Measurements from ENCODE around the gene ATOH1. TPM values are rescaled to one million over a fixed set of nuclear protein-coding genes. Genes with fewer than 3 reads are reported as not detected.

The ATOH1 gene
- total RNA-seq, 1 donor from 2014 or later = not detected

DNA sequence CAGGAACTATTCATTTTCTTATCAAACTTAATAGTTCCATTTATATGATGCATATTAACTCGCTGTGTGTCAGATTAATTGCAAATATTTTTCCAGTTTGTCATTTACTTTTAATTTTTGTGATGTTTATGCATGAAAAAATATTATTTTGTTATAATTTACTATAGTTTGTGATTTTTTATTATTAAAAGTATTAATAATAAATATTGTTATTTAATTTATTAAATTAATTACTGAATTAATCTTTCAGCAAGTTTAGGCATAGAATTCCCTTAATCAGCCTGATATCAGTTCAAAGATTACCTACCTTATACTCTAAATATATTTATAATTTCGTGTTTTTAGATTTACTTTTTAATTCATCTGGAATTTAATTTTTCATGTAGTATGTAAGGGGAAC is 15.5 kb upstream of the ATOH1 start:
- Mint-ChIP-seq H3K4me1 (peaks cover 5% of the 10 kb centered on the region), H3K27me3 (ENCODE audit: low read depth) (peaks cover 75% of the 10 kb centered on the region), H3K36me3 (no peaks in the 10 kb centered on the region), H3K9me3 (no peaks in the 10 kb centered on the region), H3K4me3 (no peak overlapping the region), H3K27ac (no peak overlapping the region)
- TF ChIP-seq, protein P1, sequence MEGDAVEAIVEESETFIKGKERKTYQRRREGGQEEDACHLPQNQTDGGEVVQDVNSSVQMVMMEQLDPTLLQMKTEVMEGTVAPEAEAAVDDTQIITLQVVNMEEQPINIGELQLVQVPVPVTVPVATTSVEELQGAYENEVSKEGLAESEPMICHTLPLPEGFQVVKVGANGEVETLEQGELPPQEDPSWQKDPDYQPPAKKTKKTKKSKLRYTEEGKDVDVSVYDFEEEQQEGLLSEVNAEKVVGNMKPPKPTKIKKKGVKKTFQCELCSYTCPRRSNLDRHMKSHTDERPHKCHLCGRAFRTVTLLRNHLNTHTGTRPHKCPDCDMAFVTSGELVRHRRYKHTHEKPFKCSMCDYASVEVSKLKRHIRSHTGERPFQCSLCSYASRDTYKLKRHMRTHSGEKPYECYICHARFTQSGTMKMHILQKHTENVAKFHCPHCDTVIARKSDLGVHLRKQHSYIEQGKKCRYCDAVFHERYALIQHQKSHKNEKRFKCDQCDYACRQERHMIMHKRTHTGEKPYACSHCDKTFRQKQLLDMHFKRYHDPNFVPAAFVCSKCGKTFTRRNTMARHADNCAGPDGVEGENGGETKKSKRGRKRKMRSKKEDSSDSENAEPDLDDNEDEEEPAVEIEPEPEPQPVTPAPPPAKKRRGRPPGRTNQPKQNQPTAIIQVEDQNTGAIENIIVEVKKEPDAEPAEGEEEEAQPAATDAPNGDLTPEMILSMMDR (IDR thresholded peaks at IDR 0.05; ENCODE audit: unreplicated experiment) = no peak
- no peak for DNase-seq (ENCODE audit: low spot score in 2 of 2, unreplicated experiment in 2 of 2)

DNA sequence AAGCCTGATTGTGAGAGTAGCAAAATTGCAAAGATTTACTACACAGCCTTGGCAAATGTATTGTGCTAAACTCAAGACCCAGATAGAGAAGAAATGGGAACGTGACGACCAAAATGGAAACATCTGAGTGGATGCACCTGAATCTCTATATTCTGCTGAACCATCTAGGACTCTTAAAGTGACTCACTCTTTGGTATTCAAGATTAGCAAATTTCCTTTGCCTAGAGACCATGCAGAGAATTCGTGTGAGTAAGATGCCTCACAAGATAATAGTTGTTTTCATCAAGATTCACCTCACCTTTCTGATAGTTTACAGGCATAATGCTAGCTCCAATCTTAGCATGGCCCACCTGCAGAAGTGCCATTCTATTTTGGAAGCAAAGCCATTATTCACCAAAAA is 14.4 kb upstream of the ATOH1 start:
- H3K9me3 Mint-ChIP-seq = no peaks in the 10 kb centered on the region
- H3K4me1 Mint-ChIP-seq = peaks cover 5% of the 10 kb centered on the region
- TF ChIP-seq, protein P1 (IDR thresholded peaks at IDR 0.05; ENCODE audit: unreplicated experiment) = no peak
- DNase-seq (ENCODE audit: low spot score in 2 of 2, unreplicated experiment in 2 of 2) = no peak
- H3K36me3 Mint-ChIP-seq = no peaks in the 10 kb centered on the region
- H3K4me3 Mint-ChIP-seq = no peak overlapping the region
- no peak overlapping the region for H3K27ac Mint-ChIP-seq
- peaks cover 75% of the 10 kb centered on the region for H3K27me3 Mint-ChIP-seq (ENCODE audit: low read depth)

DNA sequence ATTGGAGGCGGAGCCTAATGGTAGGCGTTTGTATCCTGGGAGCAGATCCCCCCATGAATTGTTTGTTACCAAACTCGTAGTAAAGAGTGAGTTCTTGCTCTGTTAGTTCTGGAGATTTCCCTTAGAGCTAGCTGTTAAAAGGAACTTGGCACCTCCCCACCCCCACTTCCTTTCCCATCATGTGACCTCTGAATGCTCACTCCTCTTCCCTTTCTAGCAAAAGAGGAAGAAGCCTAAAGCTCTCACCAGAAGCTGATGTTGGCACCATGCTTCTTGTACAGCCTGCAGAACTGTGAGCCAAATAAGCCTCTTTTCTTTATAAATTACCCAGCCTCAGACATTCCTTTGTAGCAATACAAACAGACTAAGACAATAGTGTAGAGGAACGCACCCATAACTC is 13.8 kb upstream of the ATOH1 start:
- Mint-ChIP-seq H3K9me3 (no peaks in the 10 kb centered on the region), H3K4me3 (no peak overlapping the region), H3K27ac (no peak overlapping the region), H3K27me3 (ENCODE audit: low read depth) (peaks cover 75% of the 10 kb centered on the region), H3K4me1 (peaks cover 5% of the 10 kb centered on the region), H3K36me3 (no peaks in the 10 kb centered on the region)
- TF ChIP-seq, protein P1 (IDR thresholded peaks at IDR 0.05; ENCODE audit: unreplicated experiment) = no peak
- no peak for DNase-seq (ENCODE audit: low spot score in 2 of 2, unreplicated experiment in 2 of 2)

DNA sequence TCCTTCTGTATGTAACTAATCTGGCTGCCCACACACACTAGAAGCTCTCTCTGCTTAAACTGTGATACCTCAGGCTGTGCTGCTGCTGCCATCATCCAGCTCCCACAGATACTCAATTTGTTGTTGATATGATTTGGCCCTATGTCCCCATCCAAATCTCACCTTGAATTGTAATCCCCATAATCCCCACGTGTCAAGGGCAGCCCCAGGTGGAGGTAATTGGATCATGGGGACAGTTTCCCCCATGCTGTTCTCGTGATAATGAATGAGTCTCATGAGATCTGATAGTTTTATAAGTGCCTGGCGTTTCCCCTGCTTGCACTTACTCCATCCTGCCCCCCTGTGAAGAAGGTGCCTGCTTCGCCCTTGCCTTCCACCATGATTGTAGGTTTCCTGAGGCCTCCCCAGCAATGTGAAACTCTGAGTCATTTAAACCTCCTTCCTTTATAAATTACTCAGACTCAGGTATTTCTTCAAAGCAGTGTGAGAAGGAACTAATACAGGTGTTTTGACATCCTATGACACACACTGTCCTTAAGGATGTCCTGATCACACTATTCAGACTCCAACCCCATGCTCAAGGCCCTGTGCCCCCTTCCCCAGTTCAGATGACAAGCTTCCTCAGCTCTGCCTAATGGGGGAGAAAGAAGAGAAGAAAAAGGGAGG is 2.9 kb upstream of the ATOH1 start:
- Mint-ChIP-seq H3K36me3 (no peaks in the 10 kb centered on the region), H3K9me3 (no peaks in the 10 kb centered on the region), H3K4me3 (no peak overlapping the region), H3K27ac (no peak overlapping the region), H3K4me1 (peaks cover 25% of the 10 kb centered on the region), H3K27me3 (ENCODE audit: low read depth) (peaks cover 92% of the 10 kb centered on the region)
- DNase-seq (ENCODE audit: low spot score in 2 of 2, unreplicated experiment in 2 of 2) = no peak
- TF ChIP-seq, protein P1 (IDR thresholded peaks at IDR 0.05; ENCODE audit: unreplicated experiment) = no peak

DNA sequence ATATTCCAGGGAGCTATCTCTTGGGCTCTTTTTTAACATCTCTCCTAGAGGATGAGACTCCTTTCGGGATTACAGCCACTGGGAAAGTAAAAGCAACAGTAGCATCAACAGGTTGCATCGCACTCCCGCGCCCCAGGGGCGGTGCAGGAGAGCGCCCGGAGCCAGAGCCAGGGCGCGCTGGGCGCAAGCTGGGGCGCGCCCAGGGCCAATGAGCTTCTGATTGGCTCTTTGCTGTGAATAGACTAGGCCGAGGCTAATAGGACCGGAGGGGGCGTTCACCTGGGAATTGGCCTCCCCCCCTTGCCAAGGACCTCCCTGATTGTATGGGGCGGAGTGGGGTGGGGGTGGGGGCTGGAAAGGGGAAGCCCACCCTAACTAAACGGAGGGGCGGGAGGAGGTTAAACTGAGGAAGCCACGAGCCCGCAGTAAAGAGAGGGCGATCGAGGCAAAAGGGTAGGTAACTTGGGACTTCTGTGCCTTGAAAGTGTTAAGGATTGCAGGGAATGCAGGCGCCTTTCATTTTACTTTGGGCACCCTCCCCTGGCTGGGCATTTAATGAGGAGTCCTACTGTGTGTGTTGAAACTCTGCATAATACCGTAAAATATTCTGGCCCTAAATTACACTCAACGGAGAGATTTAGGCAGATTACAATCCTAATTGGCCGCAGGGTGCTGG is 1.1 kb upstream of the ATOH1 start:
- H3K36me3 Mint-ChIP-seq = no peaks in the 10 kb centered on the region
- peak overlapping the region; percentile 68 for H3K4me3 Mint-ChIP-seq
- H3K4me1 Mint-ChIP-seq = peaks cover 25% of the 10 kb centered on the region
- DNase-seq (ENCODE audit: low spot score in 2 of 2, unreplicated experiment in 2 of 2) = no peak
- peaks cover 97% of the 10 kb centered on the region for H3K27me3 Mint-ChIP-seq (ENCODE audit: low read depth)
- TF ChIP-seq, protein P1 (IDR thresholded peaks at IDR 0.05; ENCODE audit: unreplicated experiment) = no peak
- no peak overlapping the region for H3K27ac Mint-ChIP-seq
- H3K9me3 Mint-ChIP-seq = no peaks in the 10 kb centered on the region
